HepG2 (cell line): Measurements from ENCODE around the gene KCTD6. TPM values are rescaled to one million over a fixed set of nuclear protein-coding genes. Genes with fewer than 3 reads are reported as not detected.

ENCODE experiments used
- ARID4A ChIP-seq: sonication (generic); formaldehyde crosslinking; IDR thresholded peaks from 2 replicates; pipeline ENCODE4 v1.5.0; 2020; ENCODE audit warnings: mild to moderate bottlenecking, missing genetic modification reagents, borderline replicate concordance
- ARID5B ChIP-seq: IDR thresholded peaks from 2 replicates; pipeline ENCODE4 v1.4.0; 2020; ENCODE audit warnings: mild to moderate bottlenecking, missing genetic modification reagents
- CHD4 ChIP-seq: fragments of 200-600 bp; sonication (generic); IDR thresholded peaks from 2 replicates; pipeline ENCODE4 v1.7.0; 2017; ENCODE audit warnings: mild to moderate bottlenecking, low read length, borderline replicate concordance
- EP300 ChIP-seq, 3 experiments: sonication (generic) in 1 of 3; formaldehyde crosslinking in 1 of 3; IDR thresholded peaks; 2 replicates each; pipeline versions ENCODE4 v1.5.1 to v1.6.1; 2011 to 2020; ENCODE audit warnings: low read depth in 2 of 3, low read length in 2 of 3, borderline replicate concordance in 1 of 3, improper control_type of control experiment in 1 of 3, mild to moderate bottlenecking in 1 of 3, missing genetic modification reagents in 1 of 3, moderate library complexity in 1 of 3
- HOXA3 ChIP-seq: sonication (generic); formaldehyde crosslinking; IDR thresholded peaks from 2 replicates; pipeline ENCODE4 v1.5.0; 2020; ENCODE audit warnings: missing genetic modification reagents
- MEIS2 ChIP-seq: sonication (generic); formaldehyde crosslinking; IDR thresholded peaks from 2 replicates; pipeline ENCODE4 v1.9.0; 2021; ENCODE audit warnings: mild to moderate bottlenecking, missing genetic modification reagents
- NBN ChIP-seq: fragments of 450-650 bp; conservative IDR thresholded peaks from 2 replicates; pipeline ENCODE4 v1.6.1; 2017
- TBX2 ChIP-seq: sonication (generic); formaldehyde crosslinking; IDR thresholded peaks from 2 replicates; pipeline ENCODE4 v1.5.0; 2020; ENCODE audit warnings: missing genetic modification reagents, mild to moderate bottlenecking, borderline replicate concordance
- ZNF18 ChIP-seq: sonication (generic); formaldehyde crosslinking; IDR thresholded peaks from 2 replicates; pipeline ENCODE4 v1.8.0; 2022; ENCODE audit warnings: mild to moderate bottlenecking, missing genetic modification reagents; ENCODE audit not compliant: insufficient replicate concordance
- ZNF24 ChIP-seq: fragments of 450-650 bp; IDR thresholded peaks from 2 replicates; pipeline ENCODE4 v1.6.1; 2017; ENCODE audit warnings: antibody characterized with exemption, mild to moderate bottlenecking
- ZNF501 ChIP-seq: sonication (generic); formaldehyde crosslinking; IDR thresholded peaks from 2 replicates; pipeline ENCODE4 v1.5.1; 2020; ENCODE audit warnings: mild to moderate bottlenecking, moderate library complexity, missing genetic modification reagents
- ZNF562 ChIP-seq: sonication (generic); formaldehyde crosslinking; IDR thresholded peaks from 2 replicates; pipeline ENCODE4 v1.8.0; 2022; ENCODE audit warnings: missing genetic modification reagents, borderline replicate concordance
- ZNF800 ChIP-seq: sonication (generic); formaldehyde crosslinking; IDR thresholded peaks from 2 replicates; pipeline ENCODE4 v1.4.0; 2020; ENCODE audit warnings: missing genetic modification reagents
- ZSCAN22 ChIP-seq: sonication (generic); formaldehyde crosslinking; IDR thresholded peaks from 2 replicates; pipeline ENCODE4 v1.4.0; 2020; ENCODE audit warnings: mild to moderate bottlenecking, missing genetic modification reagents
- polyA plus RNA-seq, 8 experiments: library from polyadenylated mRNA; depleted of rRNA in 3 of 8; stranded (reverse) in 7 of 8; unstranded in 1 of 8; fragments of >200 nt; fragmentation: Illumina TruSeq in 4 of 8; extraction: Trizol in 4 of 8; gene quantifications; 2 replicates each; pipeline versions ENCODE4 v1.2.1 to v1.2.3, GENCODE V29; 2011 to 2016; ENCODE audit warnings: low read depth in 4 of 8, missing spikeins in 1 of 8, mixed read lengths in 1 of 8; ENCODE audit not compliant: insufficient read depth in 1 of 8
- total RNA-seq, 5 experiments: library from RNA; depleted of rRNA; stranded (reverse); fragments of >200 nt; fragmentation: Illumina TruSeq; extraction: Trizol; gene quantifications; 2 replicates each; pipeline ENCODE4 v1.2.3, GENCODE V29; 2016; ENCODE audit warnings: low read depth in 1 of 5

KCTD6 gene
- total and polyA plus RNA-seq, 2 of the 13 experiments (the other 11 are each of a cell fraction or from before 2014, with no cell fraction given), result 13.4 to 14.2 TPM

GRCh38 chr3:58462829-58463180 lies 29.1 kb upstream of the KCTD6 start (continued):
- peak; percentile 22; the same call in 1 of the 2 replicates for TF ChIP-seq ARID4A (CRISPR knock-in tag)
- no peak for TF ChIP-seq EP300 (IDR thresholded peaks at IDR 0.05; ENCODE audit: low read depth in 2 of 2, low read length in 2 of 2)
- no peak for TF ChIP-seq EP300 (CRISPR knock-in tag; IDR thresholded peaks at IDR 0.05; ENCODE audit: borderline replicate concordance)
- no peak for TF ChIP-seq ZSCAN22 (CRISPR knock-in tag)
- 0 out of 2 replicates have a peak, but pooled peaks have one; percentile 4 for TF ChIP-seq ZNF501 (CRISPR knock-in tag)
- TF ChIP-seq ZNF18 (CRISPR knock-in tag), result peak; percentile 2
- no peak for TF ChIP-seq ZNF562 (CRISPR knock-in tag)
- no peak for TF ChIP-seq ZNF800 (CRISPR knock-in tag)
- TF ChIP-seq CHD4, result peak; percentile 64; the same call in 1 of the 2 replicates
- no peak for TF ChIP-seq NBN
- 0 out of 2 replicates have a peak, but pooled peaks have one; percentile 17 for TF ChIP-seq TBX2 (CRISPR knock-in tag)
- no peak for TF ChIP-seq MEIS2
- no peak for TF ChIP-seq ZNF24
- TF ChIP-seq HOXA3 (CRISPR knock-in tag), result peak; percentile 61
- TF ChIP-seq ARID5B (CRISPR knock-in tag), result peak; percentile 30; the same call in 1 of the 2 replicates
